ENCODE measurements around the gene SLC39A5.
"Not testable (repeated sequence)": the region's sequence is repeated elsewhere in the genome, so short reads cannot be mapped to it uniquely, and the experiment has no call there.

Gene SLC39A5

GRCh38 chr12:56243731-56244181 is 13.9 kb downstream of the SLC39A5 start:
- DNase-seq (ENCODE audit: low read depth in 2 of 2, low spot score in 1 of 2): no peak

- DNase-seq (ENCODE audit: low read depth in 2 of 2, low spot score in 1 of 2): no peak
Measured at GRCh38 chr12:56244494-56244893, 14.6 kb downstream of the SLC39A5 start.

GRCh38 chr12:56247923-56248322 is 18.1 kb downstream of the SLC39A5 start:
- no peak for DNase-seq (ENCODE audit: low read depth in 2 of 2, low spot score in 1 of 2)

GRCh38 chr12:56248711-56249110 is 18.9 kb downstream of the SLC39A5 start:
- no peak for DNase-seq (ENCODE audit: low read depth in 2 of 2, low spot score in 1 of 2)

- no peak for DNase-seq (ENCODE audit: low read depth in 2 of 2, low spot score in 1 of 2)
Measured at GRCh38 chr12:56252649-56253048, 22.8 kb downstream of the SLC39A5 start.

- no peak for DNase-seq (ENCODE audit: low read depth in 2 of 2, low spot score in 1 of 2)
Measured at GRCh38 chr12:56253091-56253490, 23.2 kb downstream of the SLC39A5 start.

GRCh38 chr12:56255671-56256070 is 25.8 kb downstream of the SLC39A5 start:
- no peak for DNase-seq (ENCODE audit: low read depth in 2 of 2, low spot score in 1 of 2)

- no peak for DNase-seq (ENCODE audit: low read depth in 2 of 2, low spot score in 1 of 2)
Measured at GRCh38 chr12:56256326-56256960, 26.6 kb downstream of the SLC39A5 start.

- DNase-seq (ENCODE audit: low read depth in 2 of 2, low spot score in 1 of 2): no peak
Measured at GRCh38 chr12:56257071-56257470, 27.2 kb downstream of the SLC39A5 start.

GRCh38 chr12:56257491-56258067 is 27.7 kb downstream of the SLC39A5 start:
- DNase-seq (ENCODE audit: low read depth in 2 of 2, low spot score in 1 of 2): no peak

GRCh38 chr12:56258068-56258819 is 28.4 kb downstream of the SLC39A5 start, which contains the start of gene ANKRD52:
TSS of gene ANKRD52 (minus strand) at chr12:56258384. CDS start at chr12:56258269, 115 bp downstream.
- DNase-seq (ENCODE audit: low read depth in 2 of 2, low spot score in 1 of 2): peak; percentile 38 to 54

GRCh38 chr12:56258820-56259183 is 29.0 kb downstream of the SLC39A5 start:
- no peak for DNase-seq (ENCODE audit: low read depth in 2 of 2, low spot score in 1 of 2)

- DNase-seq (ENCODE audit: low read depth in 2 of 2, low spot score in 1 of 2): no peak
Measured at GRCh38 chr12:56260380-56260779, 30.5 kb downstream of the SLC39A5 start.

- DNase-seq (ENCODE audit: low read depth in 2 of 2, low spot score in 1 of 2): no peak
Measured at GRCh38 chr12:56260921-56261320, 31.1 kb downstream of the SLC39A5 start.

GRCh38 chr12:56261503-56262232 is 31.8 kb downstream of the SLC39A5 start:
- DNase-seq (ENCODE audit: low read depth in 2 of 2, low spot score in 1 of 2): no peak

GRCh38 chr12:56262955-56263354 is 33.1 kb downstream of the SLC39A5 start:
- not testable (repeated sequence) for DNase-seq (ENCODE audit: low read depth in 2 of 2, low spot score in 1 of 2)

- not testable (repeated sequence) for DNase-seq (ENCODE audit: low read depth in 2 of 2, low spot score in 1 of 2)
Measured at GRCh38 chr12:56266068-56266692, 36.3 kb downstream of the SLC39A5 start.

- peak; percentile 72 to 77 for DNase-seq (ENCODE audit: low read depth in 2 of 2, low spot score in 1 of 2)
Measured at GRCh38 chr12:56266693-56267442, 37.0 kb downstream of the SLC39A5 start, which contains the start of gene COQ10A. TSS of gene COQ10A (plus strand) at chr12:56266942. CDS start at chr12:56267119, 177 bp downstream.

GRCh38 chr12:56267443-56268071 is 37.7 kb downstream of the SLC39A5 start:
- DNase-seq (ENCODE audit: low read depth in 2 of 2, low spot score in 1 of 2): no peak

- no peak for DNase-seq (ENCODE audit: low read depth in 2 of 2, low spot score in 1 of 2)
Measured at GRCh38 chr12:56271031-56271430, 41.2 kb downstream of the SLC39A5 start.

All from stimulated activated CD8-positive, alpha-beta memory T cell treated with anti-CD3 and anti-CD28 coated beads, Interleukin-4, amount 100 ng/mL, for 4 hours (primary cell).